Measurements from ENCODE around the gene STRBP. TPM values are rescaled to one million over a fixed set of nuclear protein-coding genes. Genes with fewer than 3 reads are reported as not detected.

The STRBP gene
- total and polyA plus RNA-seq, 9 of the 15 experiments (the other 6 are each of a cell fraction or from before 2014, with no cell fraction given): 27.7 to 84.0 (median 70.2) TPM

DNA sequence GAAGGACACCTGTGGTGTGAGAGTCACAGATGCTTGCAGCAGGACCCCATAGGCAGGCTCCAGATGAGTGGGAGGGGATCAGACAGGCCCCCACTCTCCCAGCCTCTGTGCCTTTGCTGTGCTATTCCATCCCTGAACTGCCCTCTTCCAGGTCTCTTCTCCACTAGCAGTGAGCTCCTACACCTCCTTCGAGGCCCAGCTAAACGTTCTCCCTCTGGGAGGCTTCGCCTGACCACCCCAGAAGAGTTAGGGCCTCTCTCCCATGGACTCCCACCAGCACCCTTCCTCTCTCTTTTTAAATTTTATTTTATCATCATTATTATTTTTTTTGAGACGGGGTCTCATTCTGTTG, 35.9 kb upstream of the STRBP start (continued):
- TF ChIP-seq, protein P1, sequence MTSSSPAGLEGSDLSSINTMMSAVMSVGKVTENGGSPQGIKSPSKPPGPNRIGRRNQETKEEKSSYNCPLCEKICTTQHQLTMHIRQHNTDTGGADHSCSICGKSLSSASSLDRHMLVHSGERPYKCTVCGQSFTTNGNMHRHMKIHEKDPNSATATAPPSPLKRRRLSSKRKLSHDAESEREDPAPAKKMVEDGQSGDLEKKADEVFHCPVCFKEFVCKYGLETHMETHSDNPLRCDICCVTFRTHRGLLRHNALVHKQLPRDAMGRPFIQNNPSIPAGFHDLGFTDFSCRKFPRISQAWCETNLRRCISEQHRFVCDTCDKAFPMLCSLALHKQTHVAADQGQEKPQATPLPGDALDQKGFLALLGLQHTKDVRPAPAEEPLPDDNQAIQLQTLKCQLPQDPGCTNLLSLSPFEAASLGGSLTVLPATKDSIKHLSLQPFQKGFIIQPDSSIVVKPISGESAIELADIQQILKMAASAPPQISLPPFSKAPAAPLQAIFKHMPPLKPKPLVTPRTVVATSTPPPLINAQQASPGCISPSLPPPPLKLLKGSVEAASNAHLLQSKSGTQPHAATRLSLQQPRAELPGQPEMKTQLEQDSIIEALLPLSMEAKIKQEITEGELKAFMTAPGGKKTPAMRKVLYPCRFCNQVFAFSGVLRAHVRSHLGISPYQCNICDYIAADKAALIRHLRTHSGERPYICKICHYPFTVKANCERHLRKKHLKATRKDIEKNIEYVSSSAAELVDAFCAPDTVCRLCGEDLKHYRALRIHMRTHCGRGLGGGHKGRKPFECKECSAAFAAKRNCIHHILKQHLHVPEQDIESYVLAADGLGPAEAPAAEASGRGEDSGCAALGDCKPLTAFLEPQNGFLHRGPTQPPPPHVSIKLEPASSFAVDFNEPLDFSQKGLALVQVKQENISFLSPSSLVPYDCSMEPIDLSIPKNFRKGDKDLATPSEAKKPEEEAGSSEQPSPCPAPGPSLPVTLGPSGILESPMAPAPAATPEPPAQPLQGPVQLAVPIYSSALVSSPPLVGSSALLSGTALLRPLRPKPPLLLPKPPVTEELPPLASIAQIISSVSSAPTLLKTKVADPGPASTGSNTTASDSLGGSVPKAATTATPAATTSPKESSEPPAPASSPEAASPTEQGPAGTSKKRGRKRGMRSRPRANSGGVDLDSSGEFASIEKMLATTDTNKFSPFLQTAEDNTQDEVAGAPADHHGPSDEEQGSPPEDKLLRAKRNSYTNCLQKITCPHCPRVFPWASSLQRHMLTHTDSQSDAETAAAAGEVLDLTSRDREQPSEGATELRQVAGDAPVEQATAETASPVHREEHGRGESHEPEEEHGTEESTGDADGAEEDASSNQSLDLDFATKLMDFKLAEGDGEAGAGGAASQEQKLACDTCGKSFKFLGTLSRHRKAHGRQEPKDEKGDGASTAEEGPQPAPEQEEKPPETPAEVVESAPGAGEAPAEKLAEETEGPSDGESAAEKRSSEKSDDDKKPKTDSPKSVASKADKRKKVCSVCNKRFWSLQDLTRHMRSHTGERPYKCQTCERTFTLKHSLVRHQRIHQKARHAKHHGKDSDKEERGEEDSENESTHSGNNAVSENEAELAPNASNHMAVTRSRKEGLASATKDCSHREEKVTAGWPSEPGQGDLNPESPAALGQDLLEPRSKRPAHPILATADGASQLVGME (CRISPR knock-in tag; IDR thresholded peaks at IDR 0.05): 0 out of 2 replicates have a peak, but pooled peaks have one; percentile 37
- TF ChIP-seq MECOM (CRISPR knock-in tag; IDR thresholded peaks at IDR 0.05): 0 out of 2 replicates have a peak, but pooled peaks have one; percentile 14
- peak; percentile 35 for TF ChIP-seq RBBP5 (IDR thresholded peaks at IDR 0.05; ENCODE audit: borderline replicate concordance, insufficient read depth, low read length, poor library complexity, severe bottlenecking)

Data from K562 (cell line).